GM23248 (cell line): Measurements from ENCODE around the gene HNRNPA0. TPM values are rescaled to one million over a fixed set of nuclear protein-coding genes. Genes with fewer than 3 reads are reported as not detected.
A peak's percentile ranks its signal among the peaks of the same experiment; 100 is the strongest.

Experiments
- DNase-seq: peaks from one replicate; pipeline ENCODE4 v3.0.0-alpha.2; 2015
- H2AFZ ChIP-seq: fragments of 200-600 bp; sonication (generic); 2 replicates; pipeline ENCODE4 v1.6.1; 2016; ENCODE audit warnings: antibody characterized with exemption
- H3F3A ChIP-seq: fragments of 200-600 bp; sonication (generic); 2 replicates; pipeline ENCODE4 v1.6.1; 2016; ENCODE audit warnings: mild to moderate bottlenecking, antibody characterized with exemption, mixed run types; ENCODE audit not compliant: insufficient read depth
- H3K27ac ChIP-seq: fragments of 200-600 bp; sonication (generic); 2 replicates; pipeline ENCODE4 v1.5.1; 2016; ENCODE audit warnings: mild to moderate bottlenecking
- H3K27me3 ChIP-seq: fragments of 200-600 bp; sonication (generic); replicated peaks from 2 replicates; pipeline ENCODE4 v1.6.1; 2016; ENCODE audit warnings: mild to moderate bottlenecking; ENCODE audit not compliant: insufficient read depth
- H3K36me3 ChIP-seq: fragments of 200-600 bp; sonication (generic); 2 replicates; pipeline ENCODE4 v1.6.1; 2016; ENCODE audit warnings: low read depth, mild to moderate bottlenecking
- H3K4me1 ChIP-seq: fragments of 200-600 bp; sonication (generic); 2 replicates; pipeline ENCODE4 v1.6.1; 2016; ENCODE audit warnings: mild to moderate bottlenecking; ENCODE audit not compliant: insufficient read depth
- H3K4me2 ChIP-seq: fragments of 200-600 bp; sonication (generic); one replicate; pipeline ENCODE4 v1.6.1; 2016; ENCODE audit warnings: mild to moderate bottlenecking; ENCODE audit not compliant: unreplicated experiment
- H3K4me3 ChIP-seq: fragments of 200-600 bp; sonication (generic); 2 replicates; pipeline ENCODE4 v1.5.1; 2016; ENCODE audit warnings: mild to moderate bottlenecking
- H3K79me2 ChIP-seq: fragments of 200-600 bp; sonication (generic); 2 replicates; pipeline ENCODE4 v1.6.1; 2016; ENCODE audit warnings: mild to moderate bottlenecking; ENCODE audit not compliant: insufficient read depth
- H3K9ac ChIP-seq: fragments of 200-600 bp; sonication (generic); 2 replicates; pipeline ENCODE4 v1.6.1; 2016; ENCODE audit warnings: mild to moderate bottlenecking
- H3K9me2 ChIP-seq: fragments of 200-600 bp; sonication (generic); 2 replicates; pipeline ENCODE4 v1.6.1; 2016; ENCODE audit warnings: mixed run types, mild to moderate bottlenecking, moderate library complexity; ENCODE audit not compliant: insufficient read depth
- H3K9me3 ChIP-seq: fragments of 200-600 bp; sonication (generic); one replicate; pipeline ENCODE4 v1.6.1; 2017; ENCODE audit warnings: low read depth
- H4K20me1 ChIP-seq: fragments of 200-600 bp; sonication (generic); 2 replicates; pipeline ENCODE4 v1.6.0; 2016; ENCODE audit not compliant: insufficient read depth
- EZH2 ChIP-seq: fragments of 200-600 bp; sonication (generic); IDR thresholded peaks from 2 replicates; pipeline ENCODE4 v1.6.1; 2018; ENCODE audit warnings: antibody characterized with exemption, mild to moderate bottlenecking; ENCODE audit not compliant: insufficient read depth, poor library complexity, severe bottlenecking
- EZH2phosphoT487 ChIP-seq: fragments of 200-600 bp; sonication (generic); IDR thresholded peaks from 2 replicates; pipeline ENCODE4 v1.6.1; 2018; ENCODE audit warnings: antibody characterized with exemption, moderate library complexity, mild to moderate bottlenecking, low read depth; ENCODE audit not compliant: insufficient read depth
- WGBS, 2 experiments: methylation state at CpG; one replicate each; pipeline ENCODE4 v1.1.6; 2015 to 2017; ENCODE audit warnings: low lambda C conversion rate in 2 of 2, low coverage in 1 of 2; ENCODE audit errors: missing lambda C conversion rate in 2 of 2; 5-methylcytosine and 5-hydroxymethylcytosine counted together
- in situ Hi-C: fragments of 300-500 bp; cut with MboI; formaldehyde crosslinking; loops from 2 replicates; pipeline ENCODE4 v1.15.0; 2020
- polyA plus RNA-seq: library from polyadenylated mRNA; unstranded; fragments of >200 nt; fragmentation: Nextera tagmentation; extraction: Ambion mirVana; gene quantifications from 2 replicates; pipeline ENCODE4 v1.2.1, GENCODE V29; 2016
- total RNA-seq: library from RNA; depleted of rRNA; stranded (reverse); fragments of >200 nt; shearing (Covaris generic); gene quantifications from 2 replicates; pipeline ENCODE4 v1.2.3, GENCODE V29; 2014

Gene HNRNPA0
- total and polyA plus RNA-seq, 2 experiments from 2014 or later: 5.2 to 12.2 TPM

DNA sequence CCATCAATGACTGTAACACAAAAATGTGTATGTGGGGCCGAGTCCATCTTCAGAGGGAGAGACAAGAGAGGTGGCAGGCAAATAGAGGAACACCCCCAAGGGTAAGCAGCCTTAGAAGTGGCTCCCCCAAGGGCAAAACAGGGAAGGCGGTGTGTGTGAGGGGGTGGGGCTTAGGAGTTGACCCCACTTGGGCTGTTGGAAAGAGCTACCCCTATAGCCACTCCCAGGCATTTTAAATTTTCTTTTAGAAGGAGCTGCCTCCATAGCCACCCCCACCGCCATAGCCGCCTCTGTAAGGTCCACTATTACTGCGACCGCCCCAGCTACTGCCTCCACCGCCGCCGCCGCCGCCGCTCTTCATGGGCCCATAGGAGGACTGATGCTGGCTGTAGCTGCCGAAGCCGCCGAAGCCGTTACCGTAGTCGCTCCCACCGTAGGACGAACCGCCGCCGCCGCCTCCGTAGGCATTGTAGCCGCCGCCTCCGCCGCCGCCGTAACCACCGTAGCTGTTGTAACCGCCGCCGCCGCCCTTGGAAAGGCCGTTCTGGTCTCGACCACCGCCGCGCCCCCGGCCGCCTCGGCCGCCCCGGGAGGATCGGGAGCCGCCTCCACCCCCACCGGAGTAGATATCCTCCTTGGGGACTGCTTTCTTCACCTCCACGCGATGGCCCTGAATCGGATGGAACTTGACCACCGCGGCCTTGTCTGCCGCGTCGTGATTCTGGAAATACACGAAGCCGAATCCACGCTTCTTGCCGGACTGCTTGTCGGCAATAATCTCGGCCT, 1.1 kb downstream of the HNRNPA0 start:
- H3K79me2 ChIP-seq: peaks cover 59% of the 10 kb centered on the region
- H3K9me3 ChIP-seq: no peaks in the 10 kb centered on the region
- peak; percentile 64 for DNase-seq
- peaks cover 12% of the 10 kb centered on the region; the same call in 1 of the 2 replicates for H4K20me1 ChIP-seq
- 0 to 2% methylated on average over 47 to 56 of the region's 63 CpGs for WGBS, 2 experiments
- no peak for TF ChIP-seq EZH2
- no peak for TF ChIP-seq EZH2phosphoT487
- H3K4me2 ChIP-seq: peak overlapping the region; percentile 100
- peak overlapping the region; percentile 98 for H3K9ac ChIP-seq
- in situ Hi-C loops: no loop called here
- no peaks in the 10 kb centered on the region for H3K36me3 ChIP-seq
- H3K27ac ChIP-seq: peak overlapping the region; percentile 97
- H3F3A ChIP-seq: peaks cover 20% of the 10 kb centered on the region
- H3K4me1 ChIP-seq: peaks cover 17% of the 10 kb centered on the region
- H3K9me2 ChIP-seq: no peaks in the 10 kb centered on the region
- H3K4me3 ChIP-seq: peak overlapping the region; percentile 83
- H3K27me3 ChIP-seq: no peaks in the 10 kb centered on the region
- H2AFZ ChIP-seq: 0 out of 2 replicates have a peak overlapping the region, but pooled peaks have one; percentile 16

DNA sequence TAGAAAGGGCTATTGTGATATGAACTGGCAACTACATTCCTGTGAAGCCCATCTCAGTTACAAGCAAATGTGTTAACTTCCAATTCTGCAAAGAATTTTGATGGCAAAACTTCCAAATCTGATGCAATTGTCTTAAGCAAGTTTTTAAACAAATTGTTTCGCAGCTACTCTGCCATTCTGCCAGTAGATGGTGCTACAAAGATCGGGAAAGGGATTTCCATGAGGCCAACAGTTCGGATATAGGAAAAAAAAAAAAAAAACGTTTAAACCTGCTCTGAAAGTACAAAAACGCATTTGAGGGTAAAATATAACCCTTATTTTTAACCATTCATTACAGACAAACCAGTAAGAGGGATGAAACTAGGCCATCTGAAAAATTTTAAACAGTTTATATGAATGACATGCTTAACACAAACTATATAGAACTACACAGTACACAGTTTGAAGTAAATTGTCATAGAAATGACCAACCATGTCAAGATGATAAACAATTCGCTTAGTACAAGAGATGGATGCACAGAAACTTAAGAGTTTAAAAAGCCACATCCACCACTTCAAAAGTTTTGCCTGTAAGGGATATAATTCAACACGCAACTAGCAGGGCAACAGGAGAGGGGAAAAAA, 2.2 kb downstream of the HNRNPA0 start:
- Histone ChIP-seq H3K4me1 (peaks cover 17% of the 10 kb centered on the region), H3K4me2 (peak overlapping the region; percentile 100), H3F3A (peaks cover 21% of the 10 kb centered on the region), H3K4me3 (peak overlapping the region; percentile 83), H2AFZ (0 out of 2 replicates have a peak overlapping the region, but pooled peaks have one; percentile 37), H3K9me2 (no peaks in the 10 kb centered on the region), H3K9me3 (no peaks in the 10 kb centered on the region), H3K36me3 (no peaks in the 10 kb centered on the region), H3K27me3 (no peaks in the 10 kb centered on the region), H4K20me1 (peaks cover 12% of the 10 kb centered on the region; the same call in 1 of the 2 replicates), H3K79me2 (peaks cover 59% of the 10 kb centered on the region), H3K27ac (peak overlapping the region; percentile 97), H3K9ac (peak overlapping the region; percentile 98)
- TF ChIP-seq EZH2phosphoT487: no peak
- in situ Hi-C loops: no loop called here
- WGBS, 2 experiments: 0 to 1% methylated on average over 7 of the region's 7 CpGs
- DNase-seq: peak; percentile 87

DNA sequence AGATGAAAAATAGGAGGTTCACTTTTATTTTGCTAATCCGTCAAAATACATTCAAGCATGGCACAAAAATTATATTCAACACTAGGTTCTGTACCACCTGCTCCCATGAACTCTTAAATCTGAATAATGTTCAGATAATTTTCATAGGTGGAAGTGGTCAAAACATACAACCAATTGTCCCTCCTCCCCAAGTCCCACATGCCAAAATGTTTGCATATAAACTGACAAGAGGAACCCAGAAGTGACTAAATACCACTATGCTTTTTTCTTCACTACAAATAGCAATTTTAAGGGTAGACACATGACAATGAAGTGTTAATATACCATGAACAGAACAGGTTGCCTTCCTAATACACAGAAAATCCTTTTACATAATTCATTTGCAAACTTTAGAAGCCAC, 3.7 kb downstream of the HNRNPA0 start:
- Histone ChIP-seq H2AFZ (no peak overlapping the region), H3F3A (peaks cover 25% of the 10 kb centered on the region), H3K27ac (no peak overlapping the region), H3K36me3 (no peaks in the 10 kb centered on the region), H3K79me2 (peaks cover 59% of the 10 kb centered on the region), H4K20me1 (peaks cover 12% of the 10 kb centered on the region; the same call in 1 of the 2 replicates), H3K9me2 (no peaks in the 10 kb centered on the region), H3K9me3 (no peaks in the 10 kb centered on the region), H3K27me3 (no peaks in the 10 kb centered on the region), H3K9ac (0 out of 2 replicates have a peak overlapping the region, but pooled peaks have one; percentile 98), H3K4me3 (peak overlapping the region; percentile 83), H3K4me2 (peak overlapping the region; percentile 100), H3K4me1 (peaks cover 17% of the 10 kb centered on the region)
- DNase-seq: no peak
- TF ChIP-seq EZH2phosphoT487: no peak
- TF ChIP-seq EZH2: no peak
- in situ Hi-C loops: no loop called here
- 89 to 93% methylated on average over 1 of the region's 1 CpG for WGBS, 2 experiments

- Histone ChIP-seq H3K4me2 (no peak overlapping the region), H3K79me2 (peaks cover 46% of the 10 kb centered on the region), H3F3A (peaks cover 25% of the 10 kb centered on the region), H3K9me2 (no peaks in the 10 kb centered on the region), H4K20me1 (peaks cover 12% of the 10 kb centered on the region; the same call in 1 of the 2 replicates), H3K36me3 (no peaks in the 10 kb centered on the region), H3K27ac (no peak overlapping the region), H3K4me3 (no peak overlapping the region), H3K9me3 (no peaks in the 10 kb centered on the region), H2AFZ (no peak overlapping the region), H3K9ac (no peak overlapping the region), H3K4me1 (peaks cover 17% of the 10 kb centered on the region), H3K27me3 (no peaks in the 10 kb centered on the region)
- in situ Hi-C loops: loop anchor here (25.0 kb wide), 2 partner anchors 111 to 411 kb away; no protein-coding TSS in a partner anchor
- TF ChIP-seq EZH2 (no peak), EZH2phosphoT487 (no peak)
- DNase-seq: no peak
- 98 to 100% methylated on average over 2 of the region's 2 CpGs for WGBS, 2 experiments
These were observed 6.3 kb downstream of the HNRNPA0 start for GRCh38 chr5:137747848-137748247.
